B cell (primary cell): ENCODE measurements around the gene CSNK2B. TPM values are rescaled to one million over a fixed set of nuclear protein-coding genes. Genes with fewer than 3 reads are reported as not detected.

ENCODE experiments used
- ATAC-seq: fragments of 200-7000 bp; cut with Tn5 transposase; one replicate; pipeline ENCODE4 v1.10.0; 2021; ENCODE audit warnings: low read depth, mild to moderate bottlenecking, moderate number of reproducible peaks, moderate library complexity
- CTCF ChIA-PET: fragments of 350-600 bp; sonication (Branson Sonifier 250); formaldehyde crosslinking; loops from one replicate; lab custom pipeline; 2021; ENCODE audit warnings: antibody characterized with exemption, inconsistent platforms; lab: Charles Lee
- POLR2A ChIA-PET: fragments of 350-600 bp; sonication (Branson Sonifier 250); formaldehyde crosslinking; loops from one replicate; lab custom pipeline; 2021; ENCODE audit warnings: antibody characterized with exemption; lab: Charles Lee
- DNase-seq: peaks from one replicate; pipeline ENCODE4 v3.0.0; 2013
- H2AFZ ChIP-seq: 2 replicates; pipeline ENCODE4 v1.6.1; 2012; ENCODE audit warnings: mild to moderate bottlenecking, low read depth, low read length; ENCODE audit not compliant: insufficient read depth, poor library complexity, severe bottlenecking
- H3K27ac ChIP-seq, 2 donors: 1 replicate in 1 of 2; 2 replicates in 1 of 2; pipeline ENCODE4 v1.5.1; 2012 to 2013; ENCODE audit warnings: low read length in 2 of 2, mild to moderate bottlenecking in 2 of 2, moderate library complexity in 1 of 2
- H3K27me3 ChIP-seq, 4 experiments: fragments of 200-600 bp in 1 of 4; sonication (generic) in 1 of 4; replicated peaks in 1 of 4; 1 replicate in 2 of 4; 2 replicates in 2 of 4; pipeline versions ENCODE4 v1.6.1 to v1.7.0; 2013 to 2016; ENCODE audit warnings: low read length in 3 of 4, mild to moderate bottlenecking in 2 of 4, mixed read lengths in 1 of 4, moderate library complexity in 1 of 4; ENCODE audit not compliant: insufficient read depth in 4 of 4, control insufficient read depth in 3 of 4; ENCODE audit errors: control extremely low read depth in 1 of 4
- H3K36me3 ChIP-seq, 2 experiments: replicated peaks in 1 of 2; 1 replicate in 1 of 2; 2 replicates in 1 of 2; pipeline versions ENCODE4 v1.6.1 to v1.7.1; 2013; ENCODE audit warnings: low read length in 1 of 2; ENCODE audit not compliant: insufficient read depth in 2 of 2, control insufficient read depth in 1 of 2; ENCODE audit errors: control extremely low read depth in 1 of 2, extremely low read depth in 1 of 2
- H3K4me1 ChIP-seq, 2 donors: fragments of 200-600 bp in 1 of 2; sonication (generic) in 1 of 2; 1 replicate in 1 of 2; 2 replicates in 1 of 2; pipeline versions ENCODE4 v1.5.1 to v1.6.1; 2013 to 2017; ENCODE audit warnings: low read length in 2 of 2; ENCODE audit not compliant: control insufficient read depth in 2 of 2, insufficient read depth in 2 of 2
- H3K4me2 ChIP-seq: replicated peaks from 2 replicates; pipeline ENCODE3; 2012; ENCODE audit warnings: mild to moderate bottlenecking, low read depth, low read length; ENCODE audit not compliant: poor library complexity, severe bottlenecking
- H3K4me3 ChIP-seq, 5 experiments: fragments of 200-600 bp in 1 of 5; sonication (generic) in 1 of 5; 1 replicate in 3 of 5; 2 replicates in 2 of 5; pipeline versions ENCODE4 v1.5.1 to v1.7.0; 2011 to 2016; ENCODE audit warnings: low read length in 4 of 5, mild to moderate bottlenecking in 4 of 5, low read depth in 2 of 5, control low read depth in 1 of 5, moderate library complexity in 1 of 5; ENCODE audit not compliant: insufficient read depth in 1 of 5; ENCODE audit errors: control extremely low read depth in 1 of 5, extremely low read depth in 1 of 5
- H3K79me2 ChIP-seq: fragments of 200-600 bp; sonication (generic); one replicate; pipeline ENCODE4 v1.6.0; 2016; ENCODE audit warnings: low read length; ENCODE audit not compliant: control insufficient read depth, insufficient read depth
- H3K9ac ChIP-seq: fragments of 200-600 bp; sonication (generic); 2 replicates; pipeline ENCODE4 v1.6.1; 2017; ENCODE audit warnings: mild to moderate bottlenecking, low read length, moderate library complexity
- H3K9me3 ChIP-seq, 3 donors: one replicate each; pipeline versions ENCODE4 v1.6.1 to v1.7.1; 2013; ENCODE audit warnings: low read length in 2 of 3; ENCODE audit not compliant: control insufficient read depth in 2 of 3, insufficient read depth in 1 of 3; ENCODE audit errors: control extremely low read depth in 1 of 3
- H4K20me1 ChIP-seq: 2 replicates; pipeline ENCODE4 v1.6.0; 2012; ENCODE audit warnings: mild to moderate bottlenecking, low read length; ENCODE audit not compliant: insufficient read depth, control insufficient read depth, poor library complexity, severe bottlenecking
- H3K27ac Mint-ChIP-seq: one replicate; pipeline ENCODE4 v1.8.0; 2021; ENCODE audit warnings: mixed read lengths
- H3K27me3 Mint-ChIP-seq: one replicate; pipeline ENCODE4 v1.8.0; 2021; ENCODE audit warnings: mixed read lengths
- H3K4me1 Mint-ChIP-seq: one replicate; pipeline ENCODE4 v1.8.0; 2021; ENCODE audit warnings: mixed read lengths
- H3K4me3 Mint-ChIP-seq: one replicate; pipeline ENCODE4 v1.8.0; 2021; ENCODE audit warnings: mixed read lengths
- H3K9me3 Mint-ChIP-seq: one replicate; pipeline ENCODE4 v1.8.0; 2022; ENCODE audit warnings: mixed read lengths; ENCODE audit not compliant: insufficient read depth
- EZH2 ChIP-seq: IDR thresholded peaks from 2 replicates; pipeline ENCODE4 v1.6.1; 2012; ENCODE audit warnings: borderline replicate concordance, low read depth, mild to moderate bottlenecking, moderate library complexity, low read length; ENCODE audit not compliant: insufficient read depth, poor library complexity, severe bottlenecking
- WGBS: methylation state at CpG from one replicate; pipeline ENCODE4 v1.1.5; 2013; ENCODE audit warnings: missing lambda C conversion rate; ENCODE audit not compliant: insufficient coverage; 5-methylcytosine and 5-hydroxymethylcytosine counted together
- intact Hi-C: fragments of 100-400 bp; cut with micrococcal nuclease; formaldehyde crosslinking; loops from one replicate; pipeline ENCODE4 v1.10.0; 2022
- polyA plus RNA-seq: library from polyadenylated mRNA; depleted of rRNA; stranded (reverse); fragments of >200 nt; gene quantifications from 2 replicates; pipeline ENCODE4 v1.2.3, GENCODE V29; 2012
- total RNA-seq, 2 donors: library from RNA; stranded (reverse); fragments of 120-200 nt in 1 of 2; gene quantifications; 1 replicate in 1 of 2; 2 replicates in 1 of 2; pipeline versions ENCODE4 v1.2.3 to v1.2.4, GENCODE V29; 2013 to 2022
- TF ChIP-seq, protein P1 (sequence below): fragments of 200-600 bp; IDR thresholded peaks from one replicate; pipeline ENCODE4 v1.8.0; 2022; ENCODE audit warnings: antibody characterized with exemption, mild to moderate bottlenecking

The CSNK2B gene
- total and polyA plus RNA-seq, 2 donors (not counting 1 experiment from before 2014, with no cell fraction given): 142 to 146 TPM

DNA sequence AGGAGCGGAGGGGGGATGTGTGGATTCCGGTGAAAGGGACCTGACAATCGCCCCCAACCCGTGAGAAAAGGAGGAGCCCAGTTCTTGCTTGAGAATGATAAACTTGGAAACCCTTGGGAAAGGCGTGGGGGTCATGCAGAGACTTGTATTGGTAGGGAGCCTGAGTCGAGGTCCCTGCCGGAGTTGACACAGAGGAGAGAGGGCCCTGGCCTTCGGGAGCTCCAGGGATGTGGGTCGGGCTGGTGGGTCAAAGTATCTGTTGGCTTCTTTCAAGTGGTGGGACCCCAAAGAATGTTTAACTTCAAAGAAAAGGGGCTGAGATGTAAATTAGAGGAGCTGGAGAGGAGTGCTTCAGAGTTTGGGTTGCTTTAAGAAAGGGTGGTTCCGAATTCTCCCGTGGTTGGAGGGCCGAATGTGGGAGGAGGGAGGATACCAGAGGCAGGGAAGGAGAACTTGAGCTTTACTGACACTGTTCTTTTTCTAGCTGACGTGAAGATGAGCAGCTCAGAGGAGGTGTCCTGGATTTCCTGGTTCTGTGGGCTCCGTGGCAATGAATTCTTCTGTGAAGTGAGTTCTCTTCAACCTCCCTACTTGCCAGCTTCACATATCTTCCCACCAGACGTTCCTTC lies 571 bp downstream of the CSNK2B start:
- CTCF ChIA-PET: interaction anchor here (0.7 to 1.4 kb wide), 2 partner anchors 29 to 164 kb away, joined by 3 to 10 read pairs; no protein-coding TSS in a partner anchor
- peaks cover 72% of the 10 kb centered on the region for H3K79me2 ChIP-seq

More for the DNA sequence above, 571 bp downstream of the CSNK2B start:
- H3K4me3 Mint-ChIP-seq: peak overlapping the region; percentile 96
- H3K27me3 Mint-ChIP-seq: no peaks in the 10 kb centered on the region
- H3K9me3 Mint-ChIP-seq: no peaks in the 10 kb centered on the region
- POLR2A ChIA-PET: interaction anchor here (0.7 kb wide), 1 partner anchor 1305 kb away, joined by 3 read pairs; no protein-coding TSS in a partner anchor
- intact Hi-C loops: loop anchor here (1.0 to 5.0 kb wide), 7 partner anchors 36 to 531 kb away; partner anchors contain the start of genes ABHD16A, AGPAT1, CLIC1 and RNF5
- H2AFZ ChIP-seq: peak overlapping the region; percentile 72
- H3K36me3 ChIP-seq: peaks cover 18 to 68% of the 10 kb centered on the region in 2 experiments
- H4K20me1 ChIP-seq: peaks cover 28% of the 10 kb centered on the region
- H3K9me3 ChIP-seq: no peaks in the 10 kb centered on the region
- peaks cover 23 to 41% of the 10 kb centered on the region in 2 donors for H3K4me1 ChIP-seq
- ATAC-seq (no peak), DNase-seq (no peak)
- H3K27me3 ChIP-seq: no peaks in the 10 kb centered on the region
- no peak for TF ChIP-seq EZH2
- TF ChIP-seq, protein P1, sequence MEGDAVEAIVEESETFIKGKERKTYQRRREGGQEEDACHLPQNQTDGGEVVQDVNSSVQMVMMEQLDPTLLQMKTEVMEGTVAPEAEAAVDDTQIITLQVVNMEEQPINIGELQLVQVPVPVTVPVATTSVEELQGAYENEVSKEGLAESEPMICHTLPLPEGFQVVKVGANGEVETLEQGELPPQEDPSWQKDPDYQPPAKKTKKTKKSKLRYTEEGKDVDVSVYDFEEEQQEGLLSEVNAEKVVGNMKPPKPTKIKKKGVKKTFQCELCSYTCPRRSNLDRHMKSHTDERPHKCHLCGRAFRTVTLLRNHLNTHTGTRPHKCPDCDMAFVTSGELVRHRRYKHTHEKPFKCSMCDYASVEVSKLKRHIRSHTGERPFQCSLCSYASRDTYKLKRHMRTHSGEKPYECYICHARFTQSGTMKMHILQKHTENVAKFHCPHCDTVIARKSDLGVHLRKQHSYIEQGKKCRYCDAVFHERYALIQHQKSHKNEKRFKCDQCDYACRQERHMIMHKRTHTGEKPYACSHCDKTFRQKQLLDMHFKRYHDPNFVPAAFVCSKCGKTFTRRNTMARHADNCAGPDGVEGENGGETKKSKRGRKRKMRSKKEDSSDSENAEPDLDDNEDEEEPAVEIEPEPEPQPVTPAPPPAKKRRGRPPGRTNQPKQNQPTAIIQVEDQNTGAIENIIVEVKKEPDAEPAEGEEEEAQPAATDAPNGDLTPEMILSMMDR: no peak
- peak overlapping the region; percentile 58 to 98 (median 85) for H3K4me3 ChIP-seq
- H3K9ac ChIP-seq: peak overlapping the region; percentile 89
- peak overlapping the region; percentile 90 for H3K4me2 ChIP-seq
- WGBS: 2% methylated on average over 12 of the region's 15 CpGs
- peak overlapping the region; percentile 100 for H3K27ac Mint-ChIP-seq
- peak overlapping the region; percentile 21 to 98 for H3K27ac ChIP-seq
- H3K4me1 Mint-ChIP-seq: peaks cover 47% of the 10 kb centered on the region
